ENCODE measurements around the gene FSTL4. TPM values are rescaled to one million over a fixed set of nuclear protein-coding genes. Genes with fewer than 3 reads are reported as not detected.

Gene FSTL4
- total and polyA plus RNA-seq, 5 experiments from 2014 or later = 1.5 to 1.6 TPM; not detected in 3

DNA sequence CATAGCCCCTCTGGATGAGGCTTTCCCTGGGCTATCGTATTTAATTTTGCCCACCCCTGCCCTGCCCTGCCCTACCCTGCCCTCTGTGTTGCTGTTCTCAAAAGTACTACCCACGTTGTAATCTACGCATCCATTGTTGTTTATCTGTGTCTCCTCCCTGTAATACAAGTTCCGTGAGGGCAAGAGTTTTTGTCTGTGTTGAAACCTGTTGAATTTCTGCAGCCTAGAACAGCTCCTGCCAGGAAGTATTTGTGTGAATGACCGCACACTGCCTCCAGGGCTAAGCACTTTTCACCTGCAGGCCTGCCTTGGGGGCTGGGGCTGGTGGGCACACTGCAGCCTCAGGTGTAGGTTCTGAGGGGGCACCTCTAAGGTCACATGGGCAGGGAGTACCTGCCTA is 315.7 kb downstream of the FSTL4 start:
- Mint-ChIP-seq H3K36me3 (no peaks in the 10 kb centered on the region), H3K9me3 (no peaks in the 10 kb centered on the region), H3K4me3 (no peak overlapping the region), H3K27me3 (no peaks in the 10 kb centered on the region), H3K4me1 (peaks cover 5 to 13% (median 9%) of the 10 kb centered on the region in 4 donors), H3K27ac (no peak overlapping the region)
- DNase-seq = no peak
- POLR2A ChIA-PET = no interaction called here
- ATAC-seq = no peak

DNA sequence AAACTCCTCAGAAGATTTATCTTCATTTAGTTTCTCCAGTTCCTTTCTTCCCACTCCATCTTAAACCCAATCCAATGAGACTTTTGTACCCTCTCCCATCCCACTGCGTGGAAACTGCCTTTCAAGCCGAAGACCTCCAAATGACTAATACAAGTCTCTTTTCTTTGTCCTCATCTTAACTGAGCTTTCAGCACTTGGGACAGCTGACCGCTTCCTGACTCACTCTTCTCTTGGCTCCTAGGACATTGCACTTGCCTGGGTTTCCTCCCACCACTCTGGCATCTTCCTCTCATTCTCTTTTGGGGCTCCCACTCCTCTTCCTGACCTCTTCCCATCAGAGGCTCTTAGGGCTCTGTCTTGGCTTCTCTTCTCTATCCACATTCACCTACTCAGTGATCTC is 316.8 kb downstream of the FSTL4 start:
- Mint-ChIP-seq H3K36me3 (no peaks in the 10 kb centered on the region), H3K4me1 (peaks cover 5 to 13% (median 9%) of the 10 kb centered on the region in 4 donors), H3K27me3 (no peaks in the 10 kb centered on the region), H3K9me3 (no peaks in the 10 kb centered on the region), H3K27ac (no peak overlapping the region), H3K4me3 (no peak overlapping the region)
- ATAC-seq (no peak), DNase-seq (no peak)
- POLR2A ChIA-PET = no interaction called here

DNA sequence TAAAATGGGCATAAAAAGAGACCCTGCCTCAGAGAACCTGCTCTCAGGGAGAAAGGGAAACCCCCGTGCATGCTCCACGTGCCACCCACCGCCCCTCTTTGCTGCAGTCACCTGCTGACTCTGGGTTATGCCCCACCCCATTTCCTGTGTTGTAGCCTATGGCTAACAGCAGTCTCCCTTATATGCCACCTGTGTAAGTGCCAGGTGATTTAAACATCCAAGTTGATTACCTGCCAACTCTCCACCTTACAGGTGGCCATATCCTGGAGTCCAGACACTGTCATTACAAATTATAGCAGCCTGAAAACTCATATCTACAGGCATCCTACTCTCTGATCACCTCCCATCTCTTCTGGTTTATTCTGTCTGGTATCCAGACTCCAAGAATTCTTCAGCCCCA is 318.0 kb downstream of the FSTL4 start:
- ATAC-seq = no peak
- H3K4me1 Mint-ChIP-seq = peaks cover 5 to 13% (median 9%) of the 10 kb centered on the region in 4 donors
- POLR2A ChIA-PET = no interaction called here

DNA sequence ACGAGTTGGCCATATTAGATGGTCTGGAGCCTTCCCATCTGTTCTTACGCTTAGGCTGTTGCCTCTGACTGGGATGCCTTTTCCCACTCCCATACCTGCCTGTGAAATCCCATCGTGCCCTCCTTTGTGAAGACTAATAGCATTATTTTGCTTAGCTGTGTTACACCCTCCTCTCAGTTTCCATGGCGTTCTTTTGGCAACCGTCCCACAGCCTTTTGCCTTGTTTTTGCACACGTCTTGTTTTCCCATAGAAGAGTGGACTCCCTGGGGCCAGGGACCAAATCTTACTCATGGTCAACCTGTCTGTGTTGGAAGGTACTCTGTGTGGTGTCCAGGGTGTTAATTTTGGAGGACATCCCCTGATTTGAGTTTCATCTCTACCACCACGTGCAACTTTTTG is 318.4 kb downstream of the FSTL4 start:
- Mint-ChIP-seq H3K36me3 (no peaks in the 10 kb centered on the region), H3K27ac (no peak overlapping the region), H3K4me1 (peaks cover 5 to 11% (median 7%) of the 10 kb centered on the region in 4 donors), H3K4me3 (no peak overlapping the region), H3K27me3 (no peaks in the 10 kb centered on the region), H3K9me3 (no peaks in the 10 kb centered on the region)
- ATAC-seq (no peak), DNase-seq (no peak)
- POLR2A ChIA-PET = no interaction called here

More for the DNA sequence above, 318.0 kb downstream of the FSTL4 start:
- Mint-ChIP-seq H3K4me3 (no peak overlapping the region), H3K36me3 (no peaks in the 10 kb centered on the region), H3K27ac (no peak overlapping the region), H3K9me3 (no peaks in the 10 kb centered on the region), H3K27me3 (no peaks in the 10 kb centered on the region)
- DNase-seq = no peak

DNA sequence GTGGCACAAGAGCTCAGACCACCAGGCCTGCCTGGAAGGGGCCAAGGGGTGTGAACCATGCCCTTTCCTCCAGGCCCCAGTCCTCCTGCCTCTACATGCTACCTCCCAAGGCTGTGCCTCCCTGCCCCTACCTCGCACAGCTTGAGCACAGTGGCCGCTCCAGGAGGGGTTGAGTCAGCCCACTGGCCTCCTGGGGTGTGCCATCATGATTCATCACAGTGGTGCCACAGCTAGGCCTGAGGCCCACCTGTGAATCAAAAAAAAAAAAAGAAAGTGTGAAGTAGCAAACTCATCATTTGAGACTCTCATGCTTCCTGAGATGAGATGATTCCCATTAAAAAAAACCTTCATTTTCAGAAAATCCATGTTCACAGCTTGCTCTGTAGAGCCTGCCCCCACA is 320.0 kb downstream of the FSTL4 start:
- H3K36me3 Mint-ChIP-seq = no peaks in the 10 kb centered on the region
- H3K27me3 Mint-ChIP-seq = no peaks in the 10 kb centered on the region
- POLR2A ChIA-PET = no interaction called here
- H3K4me3 Mint-ChIP-seq = no peak overlapping the region
- peaks cover 0 to 4% (median 0%) of the 10 kb centered on the region in 4 donors for H3K4me1 Mint-ChIP-seq
- H3K27ac Mint-ChIP-seq = no peak overlapping the region
- DNase-seq (no peak), ATAC-seq (no peak)
- H3K9me3 Mint-ChIP-seq = no peaks in the 10 kb centered on the region

DNA sequence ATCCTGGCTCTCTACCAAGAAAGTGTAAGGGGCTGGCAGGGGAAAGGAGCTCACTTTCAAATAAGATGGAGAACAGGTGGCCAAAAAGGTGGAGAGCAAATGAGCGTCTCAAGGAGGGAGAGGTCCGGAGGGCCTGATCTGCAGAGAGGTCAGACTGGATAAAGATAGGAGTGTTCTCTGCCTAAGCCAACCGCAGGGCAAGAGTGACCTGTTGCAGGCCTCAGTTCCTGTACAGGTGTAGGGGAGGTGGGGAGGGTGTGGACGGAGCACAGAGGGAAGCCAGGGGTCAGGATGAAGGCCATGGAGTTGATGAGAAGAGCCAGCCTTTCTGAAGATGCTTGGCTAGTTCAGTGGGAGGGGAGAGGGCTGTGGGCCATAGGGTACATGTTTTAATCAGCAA is 320.8 kb downstream of the FSTL4 start:
- no peak for DNase-seq
- H3K36me3 Mint-ChIP-seq = no peaks in the 10 kb centered on the region
- POLR2A ChIA-PET = no interaction called here
- no peak overlapping the region for H3K4me3 Mint-ChIP-seq
- H3K4me1 Mint-ChIP-seq = peaks cover 0 to 4% (median 0%) of the 10 kb centered on the region in 4 donors
- H3K27me3 Mint-ChIP-seq = no peaks in the 10 kb centered on the region
- no peaks in the 10 kb centered on the region for H3K9me3 Mint-ChIP-seq
- no peak overlapping the region for H3K27ac Mint-ChIP-seq
- ATAC-seq = no peak

DNA sequence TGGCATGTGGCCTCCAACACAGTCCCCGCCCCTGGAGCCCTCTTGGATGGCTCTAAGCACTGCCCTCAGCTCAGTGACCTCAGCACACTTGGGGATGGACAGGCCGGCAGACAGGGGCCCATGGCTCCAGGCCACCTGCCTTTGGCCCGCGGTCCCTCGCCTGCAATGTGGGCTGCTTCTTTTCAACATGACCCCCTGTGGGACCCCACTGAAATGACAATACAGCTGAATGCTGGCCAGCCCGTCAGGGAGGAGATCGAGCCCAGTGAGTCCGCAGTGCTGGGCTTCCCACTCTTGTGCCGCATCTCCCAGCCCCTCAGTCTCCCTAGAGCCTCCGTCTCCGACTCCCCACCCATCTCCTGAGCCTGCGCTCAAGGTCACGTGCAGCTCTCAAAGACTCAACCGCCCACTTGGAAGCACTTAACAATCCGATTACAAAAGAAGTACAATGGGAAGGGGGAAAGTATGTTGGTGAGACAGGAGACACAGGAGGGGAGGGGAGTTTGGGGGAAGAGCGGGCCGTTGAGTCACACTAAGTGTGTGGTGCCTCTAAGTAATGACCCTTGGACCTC is 321.6 kb downstream of the FSTL4 start:
- DNase-seq (no peak), ATAC-seq (no peak)
- POLR2A ChIA-PET = interaction anchor here (0.5 to 0.6 kb wide), 2 partner anchors 581 to 1440 kb away, joined by 3 read pairs; no protein-coding TSS in a partner anchor
- H3K27me3 Mint-ChIP-seq = no peaks in the 10 kb centered on the region
- H3K36me3 Mint-ChIP-seq = no peaks in the 10 kb centered on the region
- H3K4me3 Mint-ChIP-seq = no peak overlapping the region
- no peaks in the 10 kb centered on the region for H3K9me3 Mint-ChIP-seq
- H3K4me1 Mint-ChIP-seq = peaks cover 0 to 4% (median 0%) of the 10 kb centered on the region in 4 donors
- peak overlapping the region in 1 of 10 donors; percentile 65 for H3K27ac Mint-ChIP-seq

DNA sequence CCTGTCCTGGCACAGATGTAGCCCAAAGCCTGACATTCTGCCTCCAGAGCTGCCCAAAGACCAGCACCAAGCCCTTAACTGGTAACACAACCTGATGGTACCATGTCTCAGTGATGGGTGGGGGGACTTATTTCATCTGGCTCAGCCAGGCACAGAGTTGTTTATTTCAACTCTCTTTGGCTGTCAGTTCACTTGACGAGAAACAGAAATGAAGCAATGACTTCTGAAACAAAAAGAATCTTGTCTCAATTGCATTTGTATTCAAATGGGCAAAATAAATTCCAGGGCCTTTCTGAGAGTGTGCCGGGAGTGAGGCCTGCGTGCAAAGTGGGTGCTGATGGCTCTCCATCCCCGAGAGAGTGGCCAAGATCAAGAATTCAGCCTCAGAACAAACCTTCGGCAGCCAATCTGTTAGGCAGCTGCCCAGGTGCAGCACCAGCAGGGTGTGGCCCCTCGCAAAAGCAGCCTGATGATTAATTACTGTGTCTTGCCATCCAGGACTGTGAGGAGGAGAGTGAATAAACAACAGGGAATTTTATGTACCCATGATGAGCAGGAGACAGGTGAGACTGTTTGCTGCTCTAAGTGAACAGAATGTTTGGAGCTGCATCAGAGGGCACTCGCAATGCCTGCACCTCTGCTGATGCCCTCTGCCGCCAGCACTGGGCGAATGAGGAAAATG is 322.5 kb downstream of the FSTL4 start:
- no peak overlapping the region for H3K4me3 Mint-ChIP-seq
- no peaks in the 10 kb centered on the region for H3K9me3 Mint-ChIP-seq
- peak overlapping the region in 1 of 10 donors; percentile 37 for H3K27ac Mint-ChIP-seq
- no peak for DNase-seq
- H3K36me3 Mint-ChIP-seq = no peaks in the 10 kb centered on the region
- ATAC-seq = no peak
- POLR2A ChIA-PET = interaction anchor here (0.5 to 0.6 kb wide), 2 partner anchors 582 to 1441 kb away, joined by 3 read pairs; no protein-coding TSS in a partner anchor
- no peaks in the 10 kb centered on the region for H3K27me3 Mint-ChIP-seq
- H3K4me1 Mint-ChIP-seq = peaks cover 0 to 4% (median 0%) of the 10 kb centered on the region in 4 donors

DNA sequence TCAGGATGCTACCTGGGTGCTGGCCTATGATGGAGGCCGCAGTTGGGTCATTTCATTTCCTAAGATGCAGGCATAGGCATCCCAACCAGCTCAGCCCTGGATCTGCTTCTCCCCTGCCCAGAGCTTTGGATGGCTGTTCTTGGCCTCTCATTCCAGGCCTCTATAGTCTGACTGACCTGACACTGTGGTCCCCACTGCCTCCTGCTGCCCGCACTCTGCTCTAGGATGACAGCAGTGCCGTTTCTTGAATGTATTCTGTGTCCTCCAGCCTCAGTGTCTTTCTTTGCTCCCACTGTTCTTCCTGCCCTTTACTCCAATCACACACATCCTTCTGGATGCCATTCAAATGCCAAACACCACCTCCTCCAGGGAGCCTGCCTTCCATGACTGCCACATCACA is 324.8 kb downstream of the FSTL4 start:
- H3K4me3 Mint-ChIP-seq = no peak overlapping the region
- no peaks in the 10 kb centered on the region for H3K36me3 Mint-ChIP-seq
- POLR2A ChIA-PET = no interaction called here
- H3K27ac Mint-ChIP-seq = peak overlapping the region in 1 of 10 donors; percentile 46
- no peaks in the 10 kb centered on the region for H3K9me3 Mint-ChIP-seq
- DNase-seq (peak; percentile 8 to 75 (median 34)), ATAC-seq (peak in 1 of 2 donors; percentile 69)
- no peaks in the 10 kb centered on the region for H3K27me3 Mint-ChIP-seq
- H3K4me1 Mint-ChIP-seq = peaks cover 0 to 4% (median 0%) of the 10 kb centered on the region in 4 donors

DNA sequence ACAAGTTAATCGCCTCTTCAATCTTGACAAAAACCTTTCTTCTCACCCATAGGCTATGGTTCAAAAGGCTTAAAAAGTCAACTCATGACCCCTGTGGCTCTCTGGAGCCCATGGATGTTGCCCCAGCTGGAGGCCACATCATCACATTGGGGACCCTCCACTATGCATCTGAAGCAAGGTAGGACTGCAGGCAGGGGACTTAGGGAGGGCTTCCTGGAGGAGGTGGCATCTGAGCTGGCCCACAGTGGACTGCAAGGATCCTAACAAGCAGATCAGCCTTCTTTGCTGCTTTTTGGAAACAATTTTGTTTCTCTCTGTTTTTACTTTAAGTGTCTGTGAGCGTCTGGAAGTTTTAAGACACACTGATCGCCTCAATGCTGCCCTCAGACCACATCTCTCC is 325.9 kb downstream of the FSTL4 start:
- H3K9me3 Mint-ChIP-seq = no peaks in the 10 kb centered on the region
- ATAC-seq = no peak
- no peaks in the 10 kb centered on the region for H3K27me3 Mint-ChIP-seq
- peaks cover 0 to 4% (median 0%) of the 10 kb centered on the region in 4 donors for H3K4me1 Mint-ChIP-seq
- POLR2A ChIA-PET = no interaction called here
- no peaks in the 10 kb centered on the region for H3K36me3 Mint-ChIP-seq
- H3K4me3 Mint-ChIP-seq = no peak overlapping the region
- DNase-seq = no peak
- no peak overlapping the region for H3K27ac Mint-ChIP-seq

DNA sequence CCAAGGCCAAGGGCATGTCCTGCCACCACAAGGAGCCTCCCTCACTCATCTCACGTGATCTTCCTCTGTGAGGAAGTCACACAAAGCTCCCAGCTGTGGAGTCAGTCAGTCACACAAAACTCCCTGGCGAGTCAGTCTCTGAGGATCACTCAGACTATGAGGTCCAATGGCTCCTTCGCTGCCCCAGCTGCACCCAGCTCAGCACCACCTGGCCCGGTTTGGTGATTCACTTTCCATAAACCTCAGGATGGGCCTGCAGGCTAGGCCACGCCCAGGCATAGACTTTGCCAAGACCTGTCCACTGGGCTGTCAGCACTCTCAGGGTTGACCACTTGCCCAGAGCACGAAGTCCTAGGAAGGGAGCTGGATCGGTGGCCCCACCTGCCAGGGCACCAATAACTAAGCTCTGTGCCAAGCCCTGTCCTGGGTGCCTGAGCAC is 326.7 kb downstream of the FSTL4 start:
- Mint-ChIP-seq H3K9me3 (no peaks in the 10 kb centered on the region), H3K4me1 (peaks cover 0 to 6% (median 0%) of the 10 kb centered on the region in 4 donors), H3K27me3 (no peaks in the 10 kb centered on the region), H3K27ac (no peak overlapping the region), H3K36me3 (no peaks in the 10 kb centered on the region), H3K4me3 (no peak overlapping the region)
- ATAC-seq (no peak), DNase-seq (no peak)
- POLR2A ChIA-PET = no interaction called here

DNA sequence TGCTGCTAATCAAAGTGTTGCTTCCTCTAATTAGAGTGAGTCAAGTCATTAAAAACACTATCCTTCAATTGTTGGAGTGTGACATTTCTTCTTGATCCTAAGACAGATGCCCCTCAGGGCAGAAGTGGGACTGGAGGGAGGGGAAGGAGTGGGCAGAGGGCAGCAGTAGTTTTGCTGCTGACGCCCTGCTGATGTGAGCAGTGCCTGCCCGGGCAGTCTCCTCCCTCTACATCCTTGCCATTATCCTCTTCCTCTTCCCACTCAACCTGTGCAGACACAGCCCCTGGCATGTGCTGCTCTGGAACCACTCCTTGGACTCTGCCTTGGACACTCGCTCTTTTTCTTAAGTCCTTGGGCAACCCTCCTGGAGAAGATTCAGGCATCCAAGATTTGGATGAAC is 328.0 kb downstream of the FSTL4 start:
- H3K9me3 Mint-ChIP-seq = no peaks in the 10 kb centered on the region
- ATAC-seq (no peak), DNase-seq (no peak)
- H3K27ac Mint-ChIP-seq = no peak overlapping the region
- POLR2A ChIA-PET = no interaction called here
- no peak overlapping the region for H3K4me3 Mint-ChIP-seq
- H3K27me3 Mint-ChIP-seq = no peaks in the 10 kb centered on the region
- H3K36me3 Mint-ChIP-seq = no peaks in the 10 kb centered on the region
- H3K4me1 Mint-ChIP-seq = peaks cover 0 to 9% (median 0%) of the 10 kb centered on the region in 4 donors

DNA sequence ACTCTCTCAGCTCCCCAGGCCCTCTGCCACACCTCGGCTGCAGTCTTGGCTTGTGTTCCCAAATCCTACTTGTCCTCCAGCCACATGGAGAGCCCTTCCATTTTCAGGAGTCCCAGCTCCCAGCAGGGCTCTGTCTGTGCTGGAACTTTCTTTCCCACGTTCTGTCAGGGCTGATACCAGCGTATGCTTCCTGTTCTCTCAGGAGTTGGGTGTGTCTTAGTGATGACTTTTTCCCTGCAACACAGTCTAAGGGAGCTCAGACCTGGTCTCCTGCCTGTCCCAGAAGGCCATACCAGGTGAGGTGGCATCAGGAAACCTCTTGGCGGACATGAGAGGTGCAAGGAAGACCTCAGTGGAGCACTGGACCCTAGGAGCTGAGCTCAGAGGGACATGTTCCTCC is 334.0 kb downstream of the FSTL4 start:
- DNase-seq (no peak), ATAC-seq (no peak)
- peak overlapping the region in 1 of 10 donors; percentile 11 for H3K27ac Mint-ChIP-seq
- no peak overlapping the region for H3K4me3 Mint-ChIP-seq
- H3K36me3 Mint-ChIP-seq = no peaks in the 10 kb centered on the region
- no peaks in the 10 kb centered on the region for H3K9me3 Mint-ChIP-seq
- peaks cover 0 to 5% (median 0%) of the 10 kb centered on the region in 4 donors for H3K4me1 Mint-ChIP-seq
- POLR2A ChIA-PET = no interaction called here
- no peaks in the 10 kb centered on the region for H3K27me3 Mint-ChIP-seq

DNA sequence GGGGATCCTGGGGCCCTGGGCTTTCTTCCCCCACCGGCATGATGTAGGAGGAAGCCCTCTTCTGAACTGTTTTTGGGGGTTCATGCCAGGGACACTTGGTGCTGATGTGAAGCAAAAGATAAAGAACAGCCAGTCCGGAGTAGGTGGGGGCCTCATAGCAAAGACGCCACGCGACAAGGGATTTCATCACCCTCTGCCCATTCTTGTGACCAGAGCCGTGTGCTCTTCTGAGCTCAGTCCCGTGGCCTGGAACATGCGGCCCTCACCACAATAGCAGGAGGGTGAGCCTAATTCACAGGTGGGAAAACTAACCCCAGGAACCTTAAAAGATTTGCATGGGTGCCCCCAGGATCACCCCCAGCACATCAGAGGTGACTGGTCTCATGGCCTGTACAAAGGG is 334.6 kb downstream of the FSTL4 start:
- no peak for ATAC-seq
- POLR2A ChIA-PET = no interaction called here
- Mint-ChIP-seq H3K27me3 (no peaks in the 10 kb centered on the region), H3K36me3 (no peaks in the 10 kb centered on the region), H3K4me1 (peaks cover 0 to 5% (median 0%) of the 10 kb centered on the region in 4 donors), H3K27ac (no peak overlapping the region), H3K9me3 (no peaks in the 10 kb centered on the region), H3K4me3 (no peak overlapping the region)
- no peak for DNase-seq
